HG02943 (cell line): ENCODE measurements around the gene FBXL15.

Source experiments
- ATAC-seq: cut with Tn5 transposase; IDR thresholded peaks from one replicate; pipeline ENCODE4 v1.9.1; 2021; ENCODE audit warnings: mild to moderate bottlenecking, low read depth, moderate library complexity; ENCODE audit not compliant: unreplicated experiment

FBXL15 gene

GRCh38 chr10:102409604-102410428 lies 10.8 kb upstream of the FBXL15 start:
- ATAC-seq = no peak

GRCh38 chr10:102410429-102411073 lies 10.1 kb upstream of the FBXL15 start:
- ATAC-seq = no peak

- ATAC-seq = no peak
These were observed 9.0 kb upstream of the FBXL15 start for GRCh38 chr10:102411341-102412255.

- ATAC-seq = no peak
These were observed 8.3 kb upstream of the FBXL15 start for GRCh38 chr10:102412293-102412692.

GRCh38 chr10:102413053-102413705 lies 7.5 kb upstream of the FBXL15 start:
- ATAC-seq = no peak

- no peak for ATAC-seq
These were observed 6.7 kb upstream of the FBXL15 start for GRCh38 chr10:102413806-102414561.

GRCh38 chr10:102414749-102415148 lies 5.9 kb upstream of the FBXL15 start:
- no peak for ATAC-seq

- no peak for ATAC-seq
These were observed 4.4 kb upstream of the FBXL15 start for GRCh38 chr10:102416283-102416682.

- ATAC-seq = no peak
These were observed 3.9 kb upstream of the FBXL15 start for GRCh38 chr10:102416695-102417094.

- ATAC-seq = no peak
These were observed 1.9 kb upstream of the FBXL15 start, which contains the start of gene PSD for GRCh38 chr10:102418622-102419268. PSD (minus strand) TSS chr10:102418785; CDS start chr10:102417038, 1,747 bp downstream.

GRCh38 chr10:102419269-102420180 lies 1.1 kb upstream of the FBXL15 start:
- no peak for ATAC-seq

- ATAC-seq = no peak
These were observed 389 bp upstream of the FBXL15 start for GRCh38 chr10:102420181-102420713.

- no peak for ATAC-seq
These were observed 796 bp downstream of the FBXL15 start for GRCh38 chr10:102421507-102421756.

- no peak for ATAC-seq
These were observed 1.3 kb downstream of the FBXL15 start for GRCh38 chr10:102421757-102422512.

- ATAC-seq = no peak
These were observed 2.0 kb downstream of the FBXL15 start for GRCh38 chr10:102422545-102423129.

GRCh38 chr10:102423372-102423968 lies 2.8 kb downstream of the FBXL15 start:
- no peak for ATAC-seq

GRCh38 chr10:102424145-102424544 lies 3.5 kb downstream of the FBXL15 start:
- no peak for ATAC-seq
